HFF-Myc (cell line): ENCODE data around the gene SOX15.
"Not testable (repeated sequence)": the region's sequence is repeated elsewhere in the genome, so short reads cannot be mapped to it uniquely, and the experiment has no call there.

Experiments used
- DNase-seq: peaks from one replicate; pipeline ENCODE4 v3.0.0-alpha.2; 2011; ENCODE audit warnings: low read depth; ENCODE audit errors: extremely low read depth
- H3K4me3 ChIP-seq: replicated peaks from 2 replicates; pipeline ENCODE4 v1.5.1; 2011; ENCODE audit warnings: low read depth, mild to moderate bottlenecking, control low read depth, low read length
- CTCF ChIP-seq: IDR thresholded peaks from 2 replicates; pipeline ENCODE4 v1.5.1; 2012; ENCODE audit warnings: mild to moderate bottlenecking, low read depth, low read length, control low read depth; ENCODE audit errors: missing control alignments

Gene SOX15

GRCh38 chr17:7629939-7630571 lies 40.2 kb upstream of the SOX15 start, which contains the start of gene SHBG:
TSS of gene SHBG (plus strand) at chr17:7630135. CDS start at chr17:7630173, 38 bp downstream.
- no peak for TF ChIP-seq CTCF
- no peak within 1 kb of the TSS for H3K4me3 ChIP-seq
- DNase-seq = no peak

GRCh38 chr17:7627250-7628121 lies 37.6 kb upstream of the SOX15 start, which contains the start of gene SAT2:
TSS of gene SAT2 (minus strand) at chr17:7627821. CDS start at chr17:7627635, 186 bp downstream.
- DNase-seq = peak; percentile 78
- peak within 1 kb of the TSS; percentile 68 for H3K4me3 ChIP-seq
- TF ChIP-seq CTCF = no peak

- TF ChIP-seq CTCF = no peak
- DNase-seq = no peak
- H3K4me3 ChIP-seq = peak overlapping the region; percentile 68
These were observed 37.0 kb upstream of the SOX15 start for GRCh38 chr17:7626956-7627249.

- DNase-seq = no peak
- TF ChIP-seq CTCF = no peak
- peak overlapping the region; percentile 68 for H3K4me3 ChIP-seq
These were observed 36.4 kb upstream of the SOX15 start for GRCh38 chr17:7626307-7626706.

- not testable (repeated sequence) for H3K4me3 ChIP-seq, DNase-seq
These were observed 35.9 kb upstream of the SOX15 start for GRCh38 chr17:7625749-7626148.

- TF ChIP-seq CTCF = no peak
- no peak for DNase-seq
- no peak overlapping the region for H3K4me3 ChIP-seq
These were observed 33.8 kb upstream of the SOX15 start for GRCh38 chr17:7623661-7624060.

GRCh38 chr17:7620835-7621234 lies 30.9 kb upstream of the SOX15 start:
- no peak overlapping the region for H3K4me3 ChIP-seq
- no peak for TF ChIP-seq CTCF
- no peak for DNase-seq
